ENCODE results near the gene PRAMEF12.

The PRAMEF12 gene

GRCh38 chr1:12756768-12757413, 16.6 kb upstream of the PRAMEF12 start:
- H3K4me3 ChIP-seq (ENCODE audit: control insufficient read depth, low read depth, low read length) = no peak overlapping the region
- TF ChIP-seq CTCF (conservative IDR thresholded peaks at IDR 0.05; ENCODE audit: control insufficient read depth, insufficient read depth, low read depth, low read length) = no peak
- DNase-seq (ENCODE audit: low read depth) = no peak

- no peak for DNase-seq (ENCODE audit: low read depth)
- no peak overlapping the region for H3K4me3 ChIP-seq (ENCODE audit: control insufficient read depth, low read depth, low read length)
- no peak for TF ChIP-seq CTCF (conservative IDR thresholded peaks at IDR 0.05; ENCODE audit: control insufficient read depth, insufficient read depth, low read depth, low read length)
These were observed 15.7 kb upstream of the PRAMEF12 start for GRCh38 chr1:12757836-12758235.

- H3K4me3 ChIP-seq (ENCODE audit: control insufficient read depth, low read depth, low read length) = no peak overlapping the region
- DNase-seq (ENCODE audit: low read depth) = no peak
- TF ChIP-seq CTCF (conservative IDR thresholded peaks at IDR 0.05; ENCODE audit: control insufficient read depth, insufficient read depth, low read depth, low read length) = no peak
These were observed 13.2 kb upstream of the PRAMEF12 start for GRCh38 chr1:12760256-12760795.

GRCh38 chr1:12761781-12762180, 11.8 kb upstream of the PRAMEF12 start:
- no peak for DNase-seq (ENCODE audit: low read depth)
- no peak for TF ChIP-seq CTCF (conservative IDR thresholded peaks at IDR 0.05; ENCODE audit: control insufficient read depth, insufficient read depth, low read depth, low read length)
- no peak overlapping the region for H3K4me3 ChIP-seq (ENCODE audit: control insufficient read depth, low read depth, low read length)

GRCh38 chr1:12762766-12763165, 10.8 kb upstream of the PRAMEF12 start:
- no peak for TF ChIP-seq CTCF (conservative IDR thresholded peaks at IDR 0.05; ENCODE audit: control insufficient read depth, insufficient read depth, low read depth, low read length)
- no peak for DNase-seq (ENCODE audit: low read depth)
- no peak overlapping the region for H3K4me3 ChIP-seq (ENCODE audit: control insufficient read depth, low read depth, low read length)

- TF ChIP-seq CTCF (conservative IDR thresholded peaks at IDR 0.05; ENCODE audit: control insufficient read depth, insufficient read depth, low read depth, low read length) = no peak
- H3K4me3 ChIP-seq (ENCODE audit: control insufficient read depth, low read depth, low read length) = no peak overlapping the region
- DNase-seq (ENCODE audit: low read depth) = no peak
These were observed 10.1 kb upstream of the PRAMEF12 start for GRCh38 chr1:12763479-12763878.

Measured in fibroblast of mammary gland (primary cell).